Measurements from ENCODE around the gene SMIM24.
"Not testable (repeated sequence)": the region's sequence is repeated elsewhere in the genome, so short reads cannot be mapped to it uniquely, and the experiment has no call there.

The SMIM24 gene

GRCh38 chr19:3454656-3455392, 25.5 kb downstream of the SMIM24 start:
- no peak for DNase-seq

GRCh38 chr19:3453840-3454239, 26.5 kb downstream of the SMIM24 start:
- no peak for DNase-seq

GRCh38 chr19:3452942-3453214, 27.4 kb downstream of the SMIM24 start:
- not testable (repeated sequence) for DNase-seq

GRCh38 chr19:3452171-3452941, 28.0 kb downstream of the SMIM24 start:
- DNase-seq: no peak

GRCh38 chr19:3451451-3451866, 28.9 kb downstream of the SMIM24 start:
- DNase-seq: no peak

GRCh38 chr19:3450796-3451411, 29.4 kb downstream of the SMIM24 start:
- DNase-seq: no peak

GRCh38 chr19:3448616-3449334, 31.6 kb downstream of the SMIM24 start:
- DNase-seq: no peak

GRCh38 chr19:3446657-3447056, 33.7 kb downstream of the SMIM24 start:
- not testable (repeated sequence) for DNase-seq

- DNase-seq: no peak
These were observed 35.6 kb downstream of the SMIM24 start for GRCh38 chr19:3444695-3445234.

GRCh38 chr19:3443840-3444694, 36.3 kb downstream of the SMIM24 start:
- no peak for DNase-seq

GRCh38 chr19:3442487-3443071, 37.7 kb downstream of the SMIM24 start:
- DNase-seq: no peak

- DNase-seq: no peak
These were observed 38.4 kb downstream of the SMIM24 start for GRCh38 chr19:3441986-3442329.

- no peak for DNase-seq
These were observed 39.0 kb downstream of the SMIM24 start for GRCh38 chr19:3441089-3441985.

GRCh38 chr19:3440082-3440481, 40.2 kb downstream of the SMIM24 start:
- peak; percentile 79 for DNase-seq

GRCh38 chr19:3434630-3435553, 45.4 kb downstream of the SMIM24 start:
- DNase-seq: peak; percentile 97

GRCh38 chr19:3433805-3434540, 46.4 kb downstream of the SMIM24 start:
- no peak for DNase-seq

- no peak for DNase-seq
These were observed 47.0 kb downstream of the SMIM24 start for GRCh38 chr19:3433313-3433712.

GRCh38 chr19:3431760-3432397, 48.4 kb downstream of the SMIM24 start:
- DNase-seq: no peak

- DNase-seq: not testable (repeated sequence)
These were observed 50.0 kb downstream of the SMIM24 start for GRCh38 chr19:3430366-3430680.

All from stimulated activated CD8-positive, alpha-beta memory T cell treated with anti-CD3 and anti-CD28 coated beads, Interleukin-4, amount 100 ng/mL, for 48 hours (primary cell).